Measurements from ENCODE around the gene EPN1. TPM values are rescaled to one million over a fixed set of nuclear protein-coding genes. Genes with fewer than 3 reads are reported as not detected.

The EPN1 gene
- total and polyA plus RNA-seq, 2 experiments from 2014 or later = 47.1 to 223 TPM

GRCh38 chr19:55643887-55644176 lies 31.2 kb upstream of the EPN1 start (continued):
- TF ChIP-seq ZNF462 (CRISPR knock-in tag; IDR thresholded peaks at IDR 0.05) (no peak), STAT1 (IDR thresholded peaks at IDR 0.05; ENCODE audit: unreplicated experiment) (no peak), CREB1 (CRISPR knock-in tag; IDR thresholded peaks at IDR 0.05; ENCODE audit: low read depth) (no peak), EZH2 (IDR thresholded peaks at IDR 0.05; ENCODE audit: low read depth, unreplicated experiment) (no peak), REST (IDR thresholded peaks at IDR 0.05; ENCODE audit: unreplicated experiment) (no peak), EZH2phosphoT487 (IDR thresholded peaks at IDR 0.05; ENCODE audit: unreplicated experiment) (no peak)

All from GM23338 (cell line).